ENCODE results near the gene SH3GL3. TPM values are rescaled to one million over a fixed set of nuclear protein-coding genes. Genes with fewer than 3 reads are reported as not detected.

The SH3GL3 gene
- total and polyA plus RNA-seq, 2 of the 13 experiments (the other 11 are each of a cell fraction or from before 2014, with no cell fraction given) = not detected

DNA sequence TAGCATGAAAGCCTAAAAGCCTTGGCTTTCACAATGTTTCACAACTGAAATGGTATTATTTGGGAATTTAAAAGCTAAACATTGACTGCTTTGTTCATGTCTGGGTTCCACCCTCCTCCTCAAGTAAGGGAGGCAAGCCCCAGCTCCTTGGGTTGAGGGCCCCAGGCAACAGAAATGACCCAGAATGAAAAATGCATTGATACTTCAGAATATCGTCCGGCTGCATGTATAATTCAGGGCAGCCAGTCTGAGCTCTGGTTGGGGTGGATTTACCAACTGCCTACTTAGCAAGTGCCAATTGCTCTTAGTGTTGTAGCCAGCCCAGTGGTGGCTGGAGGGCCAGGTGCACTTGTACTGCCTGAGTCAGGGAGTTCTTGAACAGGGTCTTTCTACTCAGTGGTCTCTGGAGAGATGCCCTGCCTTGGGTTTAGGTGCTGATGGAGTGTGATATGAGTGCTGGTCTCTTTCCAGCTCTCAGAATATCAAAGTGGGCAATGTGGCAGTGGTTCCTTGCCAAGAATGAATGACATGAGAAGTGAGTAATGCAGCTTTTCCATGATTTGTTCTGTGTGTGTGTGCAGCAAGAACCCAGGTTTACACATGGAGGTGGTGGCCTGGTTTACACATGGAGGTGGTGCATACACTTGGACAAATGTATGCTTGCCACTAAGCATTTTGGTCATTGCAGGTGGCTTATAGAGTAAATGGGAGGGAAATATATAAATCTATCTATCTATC lies 165.9 kb downstream of the SH3GL3 start:
- FAIRE-seq (no peak), ATAC-seq (no peak), DNase-seq (ENCODE audit: low spot score) (no peak)
- H3K27ac ChIP-seq (ENCODE audit: extremely low read length, insufficient read depth, low read length) = no peak overlapping the region
- ChIA-PET CTCF (ENCODE audit: low intra/inter-chr PET ratio, low total read pairs) (no interaction called here), POLR2A (no interaction called here)
- H3K27me3 ChIP-seq (ENCODE audit: control insufficient read depth in 1 of 2, insufficient read depth in 2 of 2, low read length in 2 of 2) = no peaks in the 10 kb centered on the region; a peak in 1 of 5 replicates
- no peaks in the 10 kb centered on the region for H4K20me1 ChIP-seq (ENCODE audit: insufficient read depth, low read length)
- no peak overlapping the region for H3K4me2 ChIP-seq (ENCODE audit: low read depth, low read length)
- H2AFZ ChIP-seq (ENCODE audit: low read length) = no peak overlapping the region
- H3K4me3 ChIP-seq (replicated peaks in 1 of 3; ENCODE audit: insufficient read depth in 1 of 3, low read depth in 2 of 3, low read length in 3 of 3) = no peak overlapping the region
- intact Hi-C loops (cut with micrococcal nuclease; ENCODE audit: unreplicated experiment) = no loop called here
- 93% methylated on average over 2 of the region's 2 CpGs for WGBS (ENCODE audit: low lambda C conversion rate)
- TF ChIP-seq, protein P1, sequence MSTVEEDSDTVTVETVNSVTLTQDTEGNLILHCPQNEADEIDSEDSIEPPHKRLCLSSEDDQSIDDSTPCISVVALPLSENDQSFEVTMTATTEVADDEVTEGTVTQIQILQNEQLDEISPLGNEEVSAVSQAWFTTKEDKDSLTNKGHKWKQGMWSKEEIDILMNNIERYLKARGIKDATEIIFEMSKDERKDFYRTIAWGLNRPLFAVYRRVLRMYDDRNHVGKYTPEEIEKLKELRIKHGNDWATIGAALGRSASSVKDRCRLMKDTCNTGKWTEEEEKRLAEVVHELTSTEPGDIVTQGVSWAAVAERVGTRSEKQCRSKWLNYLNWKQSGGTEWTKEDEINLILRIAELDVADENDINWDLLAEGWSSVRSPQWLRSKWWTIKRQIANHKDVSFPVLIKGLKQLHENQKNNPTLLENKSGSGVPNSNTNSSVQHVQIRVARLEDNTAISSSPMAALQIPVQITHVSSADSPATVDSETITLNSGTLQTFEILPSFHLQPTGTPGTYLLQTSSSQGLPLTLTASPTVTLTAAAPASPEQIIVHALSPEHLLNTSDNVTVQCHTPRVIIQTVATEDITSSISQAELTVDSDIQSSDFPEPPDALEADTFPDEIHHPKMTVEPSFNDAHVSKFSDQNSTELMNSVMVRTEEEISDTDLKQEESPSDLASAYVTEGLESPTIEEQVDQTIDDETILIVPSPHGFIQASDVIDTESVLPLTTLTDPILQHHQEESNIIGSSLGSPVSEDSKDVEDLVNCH (CRISPR knock-in tag; IDR thresholded peaks at IDR 0.05) = no peak
- TF ChIP-seq ZBTB7B (CRISPR knock-in tag; IDR thresholded peaks at IDR 0.05) (no peak), ZNF230 (CRISPR knock-in tag; IDR thresholded peaks at IDR 0.05) (no peak), KDM3A (CRISPR knock-in tag; IDR thresholded peaks at IDR 0.05; ENCODE audit: low read depth) (no peak), DNMT3B (CRISPR knock-in tag; conservative IDR thresholded peaks at IDR 0.05) (no peak), NFATC3 (CRISPR knock-in tag; IDR thresholded peaks at IDR 0.05) (no peak), NR2C2 (CRISPR knock-in tag; IDR thresholded peaks at IDR 0.05; ENCODE audit: borderline replicate concordance) (no peak), ZNF101 (CRISPR knock-in tag; IDR thresholded peaks at IDR 0.05; ENCODE audit: borderline replicate concordance, low read depth) (no peak)
- TF ChIP-seq, protein P2, sequence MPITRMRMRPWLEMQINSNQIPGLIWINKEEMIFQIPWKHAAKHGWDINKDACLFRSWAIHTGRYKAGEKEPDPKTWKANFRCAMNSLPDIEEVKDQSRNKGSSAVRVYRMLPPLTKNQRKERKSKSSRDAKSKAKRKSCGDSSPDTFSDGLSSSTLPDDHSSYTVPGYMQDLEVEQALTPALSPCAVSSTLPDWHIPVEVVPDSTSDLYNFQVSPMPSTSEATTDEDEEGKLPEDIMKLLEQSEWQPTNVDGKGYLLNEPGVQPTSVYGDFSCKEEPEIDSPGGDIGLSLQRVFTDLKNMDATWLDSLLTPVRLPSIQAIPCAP (CRISPR knock-in tag; IDR thresholded peaks at IDR 0.05; ENCODE audit: low read depth) = no peak
- H3K9ac ChIP-seq (ENCODE audit: insufficient read depth, low read depth, low read length) = no peak overlapping the region
- no peaks in the 10 kb centered on the region for H3K4me1 ChIP-seq (ENCODE audit: insufficient read depth, low read length)
- BruUV-seq (replicated peaks) = no TSS peak
- no peaks in the 10 kb centered on the region for H3K79me2 ChIP-seq (ENCODE audit: insufficient read depth, low read length)
- H3K9me3 ChIP-seq (ENCODE audit: low read length) = no peaks in the 10 kb centered on the region
- no peaks in the 10 kb centered on the region for H3K36me3 ChIP-seq (replicated peaks in 1 of 2; ENCODE audit: control insufficient read depth in 1 of 2, insufficient read depth in 2 of 2, low read length in 2 of 2)
- in situ Hi-C loops (cut with HindIII; ENCODE audit: extremely low pct_ligation_motif_present, low pct_unique_long_range_greater_than_20kb) = no loop called here

All from HepG2 (cell line).